Activated CD4-positive, alpha-beta T cell treated with anti-CD3 and anti-CD28 coated beads for 48 hours (primary cell): ENCODE results near the gene MAP2K7.
A peak's percentile ranks its signal among the peaks of the same experiment; 100 is the strongest.
"Not testable (repeated sequence)": the region's sequence is repeated elsewhere in the genome, so short reads cannot be mapped to it uniquely, and the experiment has no call there.

ENCODE experiments used
- DNase-seq: peaks from one replicate; pipeline ENCODE4 v3.0.0-alpha.2; 2020

MAP2K7 gene

GRCh38 chr19:7903244-7904073, at the start of gene MAP2K7:
TSS of gene MAP2K7 (plus strand) at chr19:7903877. CDS start at chr19:7903945, 68 bp downstream.
- peak; percentile 100 for DNase-seq

GRCh38 chr19:7855426-7856108, 48.1 kb upstream of the MAP2K7 start:
- no peak for DNase-seq

- DNase-seq = no peak
These were observed 47.5 kb upstream of the MAP2K7 start for GRCh38 chr19:7856109-7856591.

- DNase-seq = no peak
These were observed 46.7 kb upstream of the MAP2K7 start for GRCh38 chr19:7856679-7857663.

- no peak for DNase-seq
These were observed 46.0 kb upstream of the MAP2K7 start for GRCh38 chr19:7857727-7858108.

GRCh38 chr19:7858109-7858770, 45.4 kb upstream of the MAP2K7 start:
- peak; percentile 38 for DNase-seq

GRCh38 chr19:7859087-7859486, 44.6 kb upstream of the MAP2K7 start:
- DNase-seq = not testable (repeated sequence)

GRCh38 chr19:7859831-7860713, 43.6 kb upstream of the MAP2K7 start:
- no peak for DNase-seq

GRCh38 chr19:7860714-7861618, 42.7 kb upstream of the MAP2K7 start:
- no peak for DNase-seq

- DNase-seq = no peak
These were observed 41.9 kb upstream of the MAP2K7 start for GRCh38 chr19:7861619-7862412.

- DNase-seq = peak; percentile 80
These were observed 41.2 kb upstream of the MAP2K7 start for GRCh38 chr19:7862413-7862951.

GRCh38 chr19:7863157-7863970, 40.3 kb upstream of the MAP2K7 start:
- peak; percentile 26 for DNase-seq

- no peak for DNase-seq
These were observed 39.5 kb upstream of the MAP2K7 start for GRCh38 chr19:7863971-7864689.

- DNase-seq = no peak
These were observed 39.0 kb upstream of the MAP2K7 start for GRCh38 chr19:7864690-7865074.

GRCh38 chr19:7865262-7865911, 38.3 kb upstream of the MAP2K7 start:
- DNase-seq = no peak

GRCh38 chr19:7866399-7867091, 37.1 kb upstream of the MAP2K7 start:
- no peak for DNase-seq
